BJ (cell line): ENCODE data around the gene ATP6V1D. TPM values are rescaled to one million over a fixed set of nuclear protein-coding genes. Genes with fewer than 3 reads are reported as not detected.
A peak's percentile ranks its signal among the peaks of the same experiment; 100 is the strongest.
"Not testable (repeated sequence)": the region's sequence is repeated elsewhere in the genome, so short reads cannot be mapped to it uniquely, and the experiment has no call there.

ENCODE experiments used
- CTCF ChIA-PET: fragments of 350-600 bp; formaldehyde crosslinking; extraction: SDS; loops from one replicate; lab custom pipeline; 2021; ENCODE audit warnings: antibody characterized with exemption, inconsistent platforms; lab: Yijun Ruan, JAX
- POLR2A ChIA-PET: fragments of 300-600 bp; sonication (Branson Sonifier 250); formaldehyde crosslinking; extraction: SDS; loops from one replicate; lab custom pipeline; 2021; ENCODE audit warnings: antibody characterized with exemption; lab: Charles Lee
- DNase-seq: peaks from one replicate; pipeline ENCODE4 v3.0.0-alpha.2; 2011; ENCODE audit warnings: low read depth
- H3K27me3 ChIP-seq: 2 replicates; pipeline ENCODE4 v1.6.0; 2011; ENCODE audit warnings: low read length; ENCODE audit not compliant: control insufficient read depth, insufficient read depth
- H3K36me3 ChIP-seq: 2 replicates; pipeline ENCODE4 v1.5.1; 2011; ENCODE audit warnings: low read length; ENCODE audit not compliant: control insufficient read depth, insufficient read depth
- H3K4me3 ChIP-seq: 2 replicates; pipeline ENCODE4 v1.5.1; 2011; ENCODE audit warnings: low read depth, mild to moderate bottlenecking, control low read depth, low read length
- CTCF ChIP-seq: IDR thresholded peaks from 2 replicates; pipeline ENCODE4 v1.5.1; 2011; ENCODE audit warnings: low read depth, mild to moderate bottlenecking, control low read depth, inconsistent platforms, low read length, moderate library complexity; ENCODE audit not compliant: insufficient read depth
- polyA minus RNA-seq: library from RNA; depleted of rRNA, polyadenylated mRNA; stranded (reverse); fragments of >200 nt; gene quantifications from 2 replicates; pipeline ENCODE4 v1.2.3, GENCODE V29; 2011; rRNA and poly(A)+ RNA removed
- polyA plus RNA-seq: library from polyadenylated mRNA; depleted of rRNA; stranded (reverse); fragments of >200 nt; gene quantifications from 2 replicates; pipeline ENCODE4 v1.2.3, GENCODE V29; 2011; rRNA removed

The ATP6V1D gene
- polyA plus RNA-seq (62.1 and 100 TPM in 2 replicates), polyA minus RNA-seq (29.2 and 32.2 TPM in 2 replicates)

DNA sequence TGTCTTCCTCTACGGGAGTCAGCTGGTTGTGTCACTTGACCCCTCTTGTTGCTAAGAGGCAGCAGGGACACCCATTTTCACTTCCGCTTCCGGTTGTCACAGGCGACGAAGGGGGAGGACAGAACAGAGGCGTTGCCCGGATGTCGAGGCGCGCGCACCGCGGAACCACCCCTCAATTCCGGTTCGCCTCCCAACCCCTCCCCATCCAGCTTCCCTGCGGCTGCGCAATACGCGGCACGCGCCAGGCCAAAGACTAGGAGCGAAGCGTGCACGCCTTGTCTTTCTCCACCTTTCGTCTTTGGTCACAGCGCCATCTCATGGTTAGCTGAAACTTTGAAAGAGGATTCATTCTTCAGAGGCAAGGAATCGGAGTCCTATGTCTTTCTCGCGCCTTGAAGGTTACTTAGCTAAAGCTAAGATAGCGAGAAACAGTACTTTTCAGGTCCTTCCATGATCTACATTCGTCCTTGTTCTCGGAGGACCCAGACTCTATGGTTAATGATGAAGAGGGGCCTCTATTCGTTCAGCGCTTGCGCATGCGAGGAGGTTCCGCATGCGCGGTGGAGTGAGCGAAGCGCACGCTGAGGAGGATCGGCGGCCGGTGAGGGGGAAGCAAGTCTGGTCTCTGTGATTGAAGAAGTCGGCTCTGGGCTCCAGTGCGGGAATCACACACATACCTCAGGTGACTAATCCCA lies at the start of gene ATP6V1D, which contains the start of gene EIF2S1:
Gene ATP6V1D, minus strand, starts transcription at position 30 of the 695 bp plus-strand sequence. CDS start 106 bp downstream, outside the sequence.
Gene EIF2S1, plus strand, starts transcription at position 554 of the 695 bp plus-strand sequence. CDS start 4,440 bp downstream, outside the sequence.
- DNase-seq, result peak; percentile 97
- Histone ChIP-seq H3K36me3 (no peaks in the 10 kb centered on the region; the same call in 1 of the 2 replicates), H3K27me3 (no peaks in the 10 kb centered on the region), H3K4me3 (peak within 1 kb of the TSS; percentile 85)
- ChIA-PET POLR2A (interaction anchor here (0.6 to 0.8 kb wide), 2 partner anchors 51 to 164 kb away, joined by 3 read pairs; no protein-coding TSS in a partner anchor), CTCF (interaction anchor here (0.5 to 2.0 kb wide), 25 partner anchors 9 to 1623 kb away, joined by 3 to 14 read pairs (median 3); no protein-coding TSS in a partner anchor)
- peak; percentile 95 for TF ChIP-seq CTCF

DNA sequence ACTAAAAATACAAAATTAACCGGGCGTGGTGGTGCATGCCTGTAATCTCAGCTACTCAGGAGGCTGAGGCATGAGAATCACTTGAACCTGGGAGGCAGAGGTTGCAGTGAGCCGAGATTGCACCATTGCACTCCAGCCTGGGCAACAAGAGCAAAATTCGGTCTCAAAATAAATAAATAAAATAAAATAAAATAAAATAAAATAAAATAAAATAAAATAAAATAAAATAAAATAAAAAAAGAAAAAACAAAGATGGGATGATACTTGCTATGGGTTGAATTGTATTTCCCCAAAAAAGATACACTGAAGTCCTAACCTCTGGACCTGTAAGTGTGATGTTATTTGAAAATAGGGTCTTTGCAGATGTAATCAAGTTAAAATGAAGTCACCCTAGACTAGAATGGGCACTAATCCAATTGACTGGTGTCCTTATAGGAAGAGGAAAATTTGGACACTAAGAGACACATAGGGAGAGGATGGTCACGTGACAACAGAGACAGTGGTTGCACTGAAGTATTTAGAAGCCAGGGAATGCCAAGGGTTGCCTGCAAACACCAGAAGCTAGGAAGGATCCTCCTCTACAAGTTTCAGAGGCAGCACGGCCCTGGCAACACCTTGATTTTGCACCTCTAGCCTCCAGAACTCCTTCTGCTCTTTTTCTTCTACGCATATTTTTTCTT lies 48.7 kb upstream of the ATP6V1D start:
- H3K36me3 ChIP-seq, H3K4me3 ChIP-seq, DNase-seq, POLR2A ChIA-PET, H3K27me3 ChIP-seq: not testable (repeated sequence)
- CTCF ChIA-PET, result interaction anchor here (3.0 to 3.3 kb wide), 2 partner anchors 12 to 19 kb away, joined by 10 to 14 read pairs; no protein-coding TSS in a partner anchor

DNA sequence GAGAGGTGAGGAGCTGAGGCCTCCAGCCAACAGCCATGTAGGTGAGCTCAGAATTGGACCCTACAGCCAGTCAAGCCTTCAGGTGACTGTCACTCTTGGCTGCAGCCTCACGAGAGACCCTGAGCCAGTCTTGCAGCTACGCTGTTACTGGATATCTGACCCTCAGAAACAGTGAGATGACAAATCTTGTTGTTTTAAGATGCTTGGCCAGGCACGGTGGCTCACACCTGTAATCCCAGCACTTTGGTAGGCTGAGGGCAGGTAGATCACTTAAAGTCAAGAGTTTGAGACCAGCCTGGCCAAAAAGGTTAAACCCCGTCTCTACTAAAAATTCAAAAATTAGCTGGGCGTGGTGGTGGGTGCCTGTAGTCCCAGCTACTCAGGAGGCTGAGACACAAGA lies 46.2 kb upstream of the ATP6V1D start:
- DNase-seq, result no peak
- TF ChIP-seq CTCF, result no peak
- H3K27me3 ChIP-seq, result no peaks in the 10 kb centered on the region
- H3K36me3 ChIP-seq, result no peaks in the 10 kb centered on the region
- CTCF ChIA-PET, result interaction anchor here (0.6 to 1.0 kb wide), 3 partner anchors 9 to 299 kb away, joined by 3 to 5 read pairs (median 4); no protein-coding TSS in a partner anchor
- POLR2A ChIA-PET, result no interaction called here
- no peak overlapping the region for H3K4me3 ChIP-seq

- ChIA-PET POLR2A (no interaction called here), CTCF (interaction anchor here (0.6 to 1.2 kb wide), 3 partner anchors 10 to 110 kb away, joined by 3 to 7 read pairs (median 4); no protein-coding TSS in a partner anchor)
These were observed 40.8 kb upstream of the ATP6V1D start for GRCh38 chr14:67400434-67400833.

DNA sequence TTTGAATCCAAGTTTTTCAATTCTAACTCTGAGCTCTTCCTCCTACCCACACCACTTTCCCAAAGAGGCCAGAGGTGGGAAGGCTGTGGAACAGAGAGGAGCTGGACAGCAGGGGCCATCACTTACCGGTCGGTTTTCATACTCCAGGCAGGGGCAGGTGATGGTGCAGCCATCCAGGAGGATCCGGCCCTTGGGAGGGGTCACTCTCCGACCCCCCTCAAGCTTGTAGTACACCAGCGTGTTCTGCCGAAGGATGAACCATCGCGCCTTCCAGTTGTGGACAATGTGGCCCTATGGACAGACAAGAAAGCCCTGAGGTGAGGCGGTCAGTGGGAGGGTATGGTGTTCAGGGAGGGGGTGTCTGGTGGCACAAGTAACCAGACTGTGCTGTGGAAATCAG lies 37.9 kb upstream of the ATP6V1D start:
- no peak overlapping the region for H3K4me3 ChIP-seq
- H3K27me3 ChIP-seq, result no peaks in the 10 kb centered on the region
- DNase-seq, result no peak
- no peak for TF ChIP-seq CTCF
- CTCF ChIA-PET, result interaction anchor here (1.2 to 1.9 kb wide), 2 partner anchors 9 to 11 kb away, joined by 4 to 5 read pairs; no protein-coding TSS in a partner anchor
- POLR2A ChIA-PET, result no interaction called here
- no peaks in the 10 kb centered on the region; the same call in 1 of the 2 replicates for H3K36me3 ChIP-seq

More at GRCh38 chr14:67400434-67400833, 40.8 kb upstream of the ATP6V1D start:
- TF ChIP-seq CTCF, result no peak
- no peak for DNase-seq
- Histone ChIP-seq H3K27me3 (no peaks in the 10 kb centered on the region), H3K4me3 (no peak overlapping the region), H3K36me3 (no peaks in the 10 kb centered on the region)
